ENCODE results near the gene GARS1.

DNA sequence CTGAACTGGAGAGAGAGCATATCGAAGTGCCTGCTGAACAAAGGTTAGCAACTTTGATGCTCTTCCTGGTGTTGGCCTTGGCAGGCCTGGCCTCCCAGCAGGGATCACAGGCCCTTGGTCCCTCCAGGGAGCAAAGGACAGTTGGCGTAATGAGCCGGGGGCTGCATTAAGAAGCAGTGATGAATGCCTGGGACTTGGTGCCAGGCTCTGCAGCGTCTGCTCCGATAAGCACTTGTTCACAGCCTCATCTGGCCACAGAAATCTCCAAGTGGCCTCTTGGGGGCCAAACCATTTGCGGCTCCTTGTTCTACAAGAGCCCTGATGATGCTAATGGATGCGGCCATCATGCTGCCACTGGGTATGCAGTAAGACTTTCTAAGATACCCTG is 55.7 kb downstream of the GARS1 start:
- TF ChIP-seq EZH2 (IDR thresholded peaks at IDR 0.05; ENCODE audit: low read length, missing control alignments) = no peak
- no peak for TF ChIP-seq CTCF (conservative IDR thresholded peaks at IDR 0.05 in 1 of 2, IDR thresholded peaks at IDR 0.05 in 1 of 2; ENCODE audit: low read depth in 1 of 2, low read length in 2 of 2)

All from fibroblast of lung (primary cell).